GM21390 (cell line): ENCODE results near the gene CEBPE.
A peak's percentile ranks its signal among the peaks of the same experiment; 100 is the strongest.

Source experiments
- ATAC-seq: cut with Tn5 transposase; IDR thresholded peaks from one replicate; pipeline ENCODE4 v1.9.1; 2021; ENCODE audit not compliant: unreplicated experiment

Gene CEBPE

DNA sequence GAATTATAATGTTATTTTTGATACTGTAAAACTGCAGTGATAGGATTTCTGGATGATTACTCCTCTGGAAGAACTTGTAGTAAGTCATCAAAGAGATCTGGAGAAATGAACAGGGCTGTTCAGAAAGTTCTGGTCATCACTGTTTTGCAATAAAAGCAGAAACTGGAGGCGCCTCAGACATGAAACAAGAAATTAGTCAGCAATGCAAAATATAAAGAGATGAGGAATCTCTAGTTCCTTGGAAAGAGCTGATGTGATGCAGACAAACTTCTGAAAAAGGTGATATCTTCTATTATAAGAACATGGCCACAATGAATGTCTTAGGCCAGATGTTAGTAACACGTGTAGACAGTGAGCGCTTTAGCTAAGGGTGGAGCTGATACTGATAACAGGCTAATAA is 33.6 kb downstream of the CEBPE start:
- ATAC-seq, result no peak

DNA sequence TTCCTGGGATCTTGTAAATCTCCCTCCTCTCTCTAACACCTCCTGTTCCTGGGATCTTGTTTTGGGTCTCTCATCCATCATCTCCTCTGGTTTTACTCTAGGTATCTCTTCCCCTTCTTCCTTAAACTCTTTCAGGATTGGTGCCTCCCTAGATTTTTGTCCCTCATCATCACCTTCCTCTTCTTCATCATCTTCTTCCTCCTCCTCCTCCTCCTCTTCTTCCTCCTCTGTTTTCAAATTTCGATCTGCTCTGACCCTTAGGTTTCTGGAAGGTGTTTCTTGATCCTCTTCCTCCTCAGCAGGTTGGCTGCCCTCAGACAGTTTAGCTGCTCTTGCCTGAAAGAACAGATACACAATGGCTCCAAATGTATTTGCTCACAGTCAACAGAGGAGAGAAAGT is 38.6 kb downstream of the CEBPE start:
- no peak for ATAC-seq

DNA sequence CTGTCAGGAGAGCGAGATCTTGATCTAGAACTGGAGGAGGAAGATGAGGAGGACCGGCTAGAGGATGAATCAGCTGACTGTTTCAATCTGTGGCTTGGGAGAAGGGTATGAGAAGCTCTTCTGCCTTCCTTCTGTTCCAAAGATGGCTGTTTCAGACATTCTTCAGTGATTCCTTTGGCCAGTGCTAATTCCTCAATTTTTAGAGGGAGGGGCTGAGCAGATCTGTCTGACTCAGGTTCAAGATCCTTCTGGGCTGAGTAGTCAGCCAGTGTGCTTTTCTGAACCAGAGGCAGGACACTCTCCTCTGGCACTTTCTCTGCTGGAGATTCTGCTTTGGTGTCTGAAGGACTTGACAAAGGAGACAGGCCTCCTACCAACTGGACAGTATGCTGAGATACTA is 39.3 kb downstream of the CEBPE start:
- ATAC-seq, result no peak

DNA sequence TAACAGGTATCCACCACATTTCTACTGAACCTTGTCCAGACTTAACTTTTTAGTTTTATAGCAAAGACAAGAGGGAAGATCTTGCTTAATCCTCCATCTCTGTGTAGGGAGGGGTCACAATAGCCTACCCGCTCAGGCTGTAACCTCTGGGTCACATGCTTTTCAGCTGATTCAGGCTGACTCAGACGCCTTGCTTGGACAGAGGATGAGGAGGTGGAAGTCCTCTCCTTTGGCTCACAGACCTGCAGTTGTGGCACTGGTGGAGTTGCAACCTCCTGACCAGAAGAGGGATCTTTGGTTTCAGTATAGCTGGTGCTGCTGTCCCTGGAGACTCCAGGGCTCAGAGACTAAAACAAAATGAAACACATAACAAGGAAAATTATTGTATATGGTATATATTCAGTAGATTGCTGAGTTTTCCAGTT is 40.4 kb downstream of the CEBPE start:
- no peak for ATAC-seq

DNA sequence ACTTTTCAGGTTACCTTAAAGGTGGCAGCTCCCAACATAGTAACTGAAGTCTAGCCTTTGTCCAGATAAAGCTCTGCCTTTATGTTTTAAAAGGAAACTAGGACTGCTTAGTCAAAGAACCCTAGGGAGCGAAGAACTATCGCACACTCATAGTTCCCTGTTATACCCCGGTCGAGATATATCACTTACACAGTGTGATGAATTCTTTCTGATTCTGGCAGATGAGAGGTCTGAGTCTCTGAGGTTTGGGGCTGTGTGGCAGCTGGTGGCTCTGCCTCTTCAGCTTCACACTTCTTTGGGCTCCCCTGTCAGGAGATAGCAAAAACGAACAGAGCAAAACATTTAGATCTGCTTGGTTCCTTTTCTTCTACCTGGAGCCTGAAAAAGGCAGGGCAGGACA is 41.1 kb downstream of the CEBPE start:
- ATAC-seq, result no peak

DNA sequence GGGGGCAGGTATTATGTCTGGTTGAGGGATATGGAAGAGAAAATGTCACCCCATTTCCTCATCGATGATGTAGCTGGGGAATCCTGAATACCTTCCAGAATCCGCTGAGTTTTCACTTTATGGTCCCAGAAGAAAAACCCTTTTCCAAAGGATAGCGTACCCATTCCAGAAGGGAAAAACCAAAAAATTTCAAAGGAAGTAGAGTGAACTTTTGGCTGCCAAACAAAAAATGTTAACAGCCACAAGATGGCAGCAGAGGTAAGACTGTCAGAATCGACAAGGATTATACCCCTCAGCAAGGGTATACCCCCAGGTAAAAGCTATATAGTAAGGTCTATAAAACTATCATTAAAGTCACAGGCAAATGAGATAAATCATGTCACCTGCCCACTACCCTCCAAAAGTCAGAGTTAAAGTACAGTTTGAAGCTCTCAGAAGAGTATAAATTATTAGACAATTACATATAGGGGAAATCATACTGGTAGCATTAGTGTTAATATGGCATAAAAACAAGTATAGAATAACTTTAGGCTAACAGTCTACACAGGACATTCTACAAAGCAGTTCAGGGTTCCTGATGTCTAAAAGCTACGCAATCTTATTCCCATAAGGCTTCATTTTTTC is 42.2 kb downstream of the CEBPE start:
- no peak for ATAC-seq

DNA sequence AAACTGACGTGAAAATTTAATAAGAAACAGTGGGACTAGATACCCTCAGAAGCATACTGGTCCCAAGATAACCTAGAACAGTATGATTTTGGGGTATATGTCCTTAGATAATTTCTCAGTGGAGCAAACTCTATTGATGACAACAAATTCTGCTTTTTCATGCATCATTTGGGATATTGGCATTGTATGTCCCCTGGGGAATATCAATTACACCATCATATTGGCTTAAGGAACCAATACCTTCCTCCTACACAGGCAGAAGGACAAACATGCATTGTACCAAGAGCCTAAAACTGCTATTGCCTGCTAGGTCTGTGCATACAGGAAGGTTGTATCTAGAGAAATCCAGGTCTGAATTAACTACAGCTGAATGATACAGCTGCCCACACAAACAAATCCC is 44.1 kb downstream of the CEBPE start:
- ATAC-seq, result no peak

DNA sequence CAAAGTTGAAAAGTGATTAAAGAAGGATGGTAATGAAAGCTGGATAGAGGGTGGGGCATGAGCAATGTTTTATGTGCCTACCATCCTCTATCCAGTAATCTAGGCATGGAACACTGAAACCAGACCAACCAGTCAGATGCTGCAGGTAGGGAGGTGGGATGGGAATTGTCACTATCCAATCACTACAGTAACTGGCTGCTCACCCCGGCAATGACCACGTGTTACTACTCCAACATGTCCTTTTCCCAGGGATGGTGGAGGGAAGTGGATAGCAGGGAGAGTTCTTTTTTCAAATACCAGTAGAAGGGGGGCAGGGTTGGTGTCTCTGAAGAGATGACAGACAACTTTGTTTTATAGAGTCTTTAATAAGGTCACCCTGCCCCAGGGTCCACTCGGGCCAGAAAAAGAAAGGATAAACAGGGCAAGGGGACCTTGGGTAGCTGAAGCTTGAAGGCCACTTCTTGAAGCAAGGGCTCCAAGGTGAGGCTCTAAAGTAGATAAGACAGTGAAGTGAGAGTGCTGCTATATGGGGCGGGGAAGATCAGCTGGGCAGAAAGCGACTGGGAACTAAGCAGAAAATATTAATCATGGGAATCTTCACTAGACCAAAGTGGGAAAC is 47.0 kb downstream of the CEBPE start:
- ATAC-seq, result no peak

DNA sequence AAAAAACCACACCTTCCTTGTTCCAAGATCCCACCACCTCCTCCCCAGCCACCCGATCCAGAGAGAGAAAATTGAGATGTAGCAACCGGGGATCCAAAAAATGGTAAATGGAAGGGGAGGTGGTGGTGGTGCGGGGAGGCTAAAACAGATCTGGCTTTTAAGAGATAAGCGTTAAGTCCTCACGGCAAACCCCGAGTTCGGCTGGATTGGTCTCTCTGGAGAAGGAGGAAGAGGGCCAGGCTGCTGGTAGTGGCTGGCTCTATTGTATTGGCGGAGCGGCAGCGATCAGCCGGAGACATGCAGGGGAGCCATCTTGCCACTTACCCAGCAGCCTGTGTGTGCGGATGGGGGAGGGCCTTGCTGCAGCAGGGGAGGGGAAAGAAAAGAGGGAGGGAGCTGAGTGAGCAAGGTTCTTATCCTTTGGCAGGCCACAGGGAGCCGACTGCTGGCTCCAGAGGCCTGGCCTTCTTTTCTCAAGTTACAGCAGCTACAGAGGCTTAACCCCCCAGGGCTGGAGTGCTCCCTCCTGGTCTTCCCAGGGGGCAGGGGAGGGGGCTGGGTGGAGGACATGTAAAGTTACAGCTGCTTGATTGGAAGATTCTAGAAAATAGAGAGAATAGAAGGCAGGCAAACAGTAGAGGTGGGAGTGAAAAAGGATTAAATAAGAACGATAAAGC is 47.7 kb downstream of the CEBPE start:
- peak; percentile 88 for ATAC-seq

DNA sequence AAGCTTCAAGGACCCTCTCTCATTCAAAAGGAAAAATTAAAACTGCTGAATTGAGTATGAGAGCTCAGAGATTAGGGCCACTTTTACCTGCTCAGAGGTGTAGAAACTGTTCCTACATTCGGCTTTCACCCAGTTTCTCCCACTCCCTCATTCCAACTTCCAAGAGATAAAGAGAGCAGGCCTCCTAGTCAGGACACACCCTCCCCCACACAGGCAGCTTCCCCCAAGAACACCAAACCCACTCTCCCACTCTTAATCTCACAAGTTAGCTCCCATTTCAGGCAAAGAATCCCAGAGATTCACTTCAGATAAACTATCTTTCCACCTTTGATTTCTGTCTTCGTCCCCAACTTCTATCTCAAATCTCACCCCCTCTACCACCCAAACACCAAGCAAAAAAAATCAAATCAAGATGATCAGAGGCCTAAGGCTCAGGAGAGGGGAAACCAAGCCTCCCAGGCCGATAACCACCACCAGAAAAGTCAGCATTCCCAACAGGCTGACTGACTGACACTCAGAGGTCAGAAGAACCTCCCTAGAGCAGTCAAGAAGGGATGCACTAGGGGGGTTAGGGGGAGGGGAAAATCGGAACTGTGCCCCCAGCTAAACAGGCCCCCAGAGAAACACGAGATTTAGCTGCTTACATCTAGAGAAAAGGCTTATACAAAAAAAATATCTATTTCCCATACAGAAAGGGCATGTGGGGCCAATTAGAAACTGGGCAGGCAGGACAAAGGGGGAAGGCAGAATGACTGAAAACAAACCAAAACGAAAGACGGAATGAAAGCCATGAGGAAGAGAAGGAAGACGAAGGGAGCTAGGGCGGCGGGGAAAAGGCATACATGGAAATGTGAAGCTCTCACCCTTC is 48.6 kb downstream of the CEBPE start:
- no peak for ATAC-seq

DNA sequence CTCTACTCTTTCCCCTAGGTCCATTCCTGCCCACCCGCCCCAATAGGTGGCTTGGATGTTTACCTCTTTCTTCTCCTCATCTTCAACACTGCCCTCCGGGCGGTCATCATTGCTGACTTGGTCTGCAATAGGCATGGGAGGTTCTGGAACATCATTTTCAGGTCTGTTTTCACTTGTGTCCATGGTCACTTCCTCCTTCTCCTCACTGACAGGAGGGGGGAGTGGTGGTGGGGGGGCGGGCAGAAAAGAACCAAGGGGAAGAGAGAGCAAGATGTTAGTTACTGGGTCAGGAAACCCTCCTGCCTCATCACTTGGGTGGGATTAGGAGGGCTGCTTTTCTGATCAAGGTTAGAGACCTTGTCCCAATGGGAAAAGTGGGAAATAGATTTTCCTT is 49.6 kb downstream of the CEBPE start:
- no peak for ATAC-seq

DNA sequence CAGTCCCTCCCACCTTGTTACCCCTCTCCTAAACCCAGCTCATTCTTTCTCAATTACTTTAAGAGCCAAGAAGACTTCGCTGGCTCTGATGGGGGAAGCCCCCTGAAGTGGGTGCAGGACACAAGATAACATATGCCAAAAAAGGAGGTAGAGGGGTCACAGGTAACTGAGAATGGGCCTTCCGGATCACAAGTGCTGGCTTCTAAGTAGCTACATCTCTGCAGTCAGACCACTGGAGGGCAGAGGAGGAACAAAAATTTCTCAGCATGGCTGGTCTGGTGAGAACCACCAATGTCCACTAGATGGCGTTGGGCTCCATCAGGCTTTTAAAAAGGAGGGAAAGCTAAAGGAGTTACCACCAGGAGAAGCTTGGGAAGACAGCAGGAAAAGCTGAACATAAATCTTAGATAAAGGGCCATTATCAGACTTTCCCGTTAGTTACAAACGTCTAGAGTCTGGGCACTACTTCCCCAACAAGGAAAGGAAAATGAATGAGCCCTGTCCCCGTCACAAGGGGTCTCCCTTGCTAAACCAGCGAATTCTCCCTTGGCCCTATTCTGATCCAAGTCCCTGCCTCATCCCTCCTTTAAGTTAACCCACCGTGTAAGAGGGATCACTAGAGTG is 50.2 kb downstream of the CEBPE start:
- ATAC-seq, result peak; percentile 59

DNA sequence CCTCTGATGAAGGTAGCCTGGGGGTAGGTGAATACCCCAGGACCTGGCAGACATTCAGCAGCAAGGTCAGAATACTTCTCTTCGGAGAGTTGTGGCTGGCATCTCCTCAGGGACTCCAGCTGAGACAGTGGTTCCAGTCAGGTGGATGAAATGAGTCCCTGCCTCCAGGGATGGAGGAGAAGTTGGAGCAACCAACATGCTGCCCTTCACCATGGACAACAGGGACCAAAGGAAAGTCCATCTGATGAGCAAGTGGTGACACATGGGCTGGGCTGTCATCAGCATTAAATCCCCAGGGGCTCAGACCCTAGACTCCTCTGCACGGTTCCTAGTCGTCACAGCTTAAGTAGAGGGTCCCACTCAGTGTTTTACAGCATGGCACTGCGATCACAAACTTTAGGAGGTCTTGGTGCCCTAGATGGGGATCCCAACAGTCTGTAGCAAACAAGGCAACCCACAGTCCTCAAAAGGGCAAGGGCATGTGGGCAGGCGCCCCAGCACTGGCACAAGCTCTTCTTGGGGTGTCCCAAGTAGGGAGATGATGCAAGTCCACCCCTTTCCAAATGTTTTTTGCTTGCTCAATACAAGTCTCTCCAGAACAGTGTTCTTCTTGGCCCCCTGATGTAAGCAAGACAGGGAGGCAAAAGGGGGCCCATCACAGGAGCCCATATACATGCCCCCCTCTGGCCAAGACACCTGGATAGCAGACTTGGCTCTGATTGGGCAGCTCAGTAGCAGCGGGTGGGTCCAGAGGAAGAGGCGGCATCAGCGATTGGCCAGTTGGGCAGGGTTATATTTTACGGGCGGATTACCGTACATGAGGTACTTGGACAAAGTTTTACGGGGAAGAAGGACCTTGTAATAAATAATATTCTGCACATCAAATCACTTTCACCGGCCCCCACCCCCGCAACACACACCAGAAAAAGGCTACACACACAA is 50.9 kb downstream of the CEBPE start:
- ATAC-seq, result no peak
